Measurements from ENCODE around the gene MINDY4.
A peak's percentile ranks its signal among the peaks of the same experiment; 100 is the strongest.

Gene MINDY4

GRCh38 chr7:30906515-30907240, 135.5 kb downstream of the MINDY4 start:
- no peak for DNase-seq

GRCh38 chr7:30907527-30908267, 136.5 kb downstream of the MINDY4 start:
- DNase-seq, result no peak

DNA sequence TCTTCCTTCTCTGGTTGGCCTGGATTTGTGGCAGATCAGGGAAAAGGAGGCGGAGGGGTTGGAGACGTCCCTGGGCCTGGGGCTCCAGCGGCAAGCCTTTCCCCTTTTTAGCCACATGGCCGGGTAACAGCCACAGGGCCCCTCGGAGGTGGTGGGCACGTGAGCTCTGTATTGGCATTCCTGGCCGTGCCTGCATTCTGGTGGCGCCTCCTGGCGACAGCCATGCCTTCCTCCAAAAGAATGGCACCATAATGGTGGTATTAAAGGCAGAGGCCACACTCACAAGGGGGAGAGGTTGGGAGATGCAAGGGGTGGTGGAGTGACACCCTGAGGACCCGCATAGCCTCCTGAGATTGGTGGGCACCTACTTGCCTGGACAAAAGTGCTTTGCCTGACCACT, 137.5 kb downstream of the MINDY4 start:
- no peak for DNase-seq

DNA sequence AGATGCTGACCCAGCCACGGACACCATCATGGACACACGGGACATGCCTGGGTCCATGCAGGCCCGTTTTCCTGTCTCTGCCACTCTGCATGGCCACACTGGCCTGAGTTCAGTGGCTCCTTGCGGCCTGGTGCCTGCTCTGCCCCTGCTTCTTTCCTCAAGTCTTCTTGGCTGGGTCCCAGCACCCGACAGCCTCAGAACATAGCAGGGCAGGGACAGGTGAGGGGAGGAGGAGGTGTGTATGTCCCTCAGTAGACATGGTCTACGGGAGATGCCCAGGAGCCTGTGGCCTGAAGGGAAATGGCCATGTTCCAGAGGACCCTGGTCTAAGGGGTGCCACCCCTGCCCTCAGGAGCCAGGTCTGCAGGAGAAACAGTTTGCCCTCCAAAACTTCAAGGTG, 138.2 kb downstream of the MINDY4 start:
- no peak for DNase-seq

- no peak for DNase-seq
Measured at GRCh38 chr7:30910411-30911073, 139.3 kb downstream of the MINDY4 start.

GRCh38 chr7:30911133-30911532, 139.9 kb downstream of the MINDY4 start:
- no peak for DNase-seq

DNA sequence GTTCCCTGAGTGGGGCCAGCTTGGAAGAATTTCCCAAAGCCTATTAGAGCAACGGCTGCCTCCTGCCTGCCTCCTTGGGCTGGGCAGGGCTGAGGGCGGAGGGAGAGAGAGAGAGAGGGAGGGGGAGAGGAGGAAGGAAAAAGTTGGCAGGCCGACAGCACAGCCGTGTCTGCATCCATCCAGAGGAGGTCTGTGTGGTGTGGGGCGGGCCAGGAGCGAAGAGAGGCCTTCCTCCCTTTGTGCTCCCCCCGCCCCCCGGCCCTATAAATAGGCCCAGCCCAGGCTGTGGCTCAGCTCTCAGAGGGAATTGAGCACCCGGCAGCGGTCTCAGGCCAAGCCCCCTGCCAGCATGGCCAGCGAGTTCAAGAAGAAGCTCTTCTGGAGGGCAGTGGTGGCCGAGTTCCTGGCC, 140.3 kb downstream of the MINDY4 start, which contains the start of gene AQP1:
Gene AQP1 (plus strand): TSS at position 293 of the 409 bp plus-strand sequence. CDS start 57 bp downstream, at position 350.
- peak; percentile 88 for DNase-seq

DNA sequence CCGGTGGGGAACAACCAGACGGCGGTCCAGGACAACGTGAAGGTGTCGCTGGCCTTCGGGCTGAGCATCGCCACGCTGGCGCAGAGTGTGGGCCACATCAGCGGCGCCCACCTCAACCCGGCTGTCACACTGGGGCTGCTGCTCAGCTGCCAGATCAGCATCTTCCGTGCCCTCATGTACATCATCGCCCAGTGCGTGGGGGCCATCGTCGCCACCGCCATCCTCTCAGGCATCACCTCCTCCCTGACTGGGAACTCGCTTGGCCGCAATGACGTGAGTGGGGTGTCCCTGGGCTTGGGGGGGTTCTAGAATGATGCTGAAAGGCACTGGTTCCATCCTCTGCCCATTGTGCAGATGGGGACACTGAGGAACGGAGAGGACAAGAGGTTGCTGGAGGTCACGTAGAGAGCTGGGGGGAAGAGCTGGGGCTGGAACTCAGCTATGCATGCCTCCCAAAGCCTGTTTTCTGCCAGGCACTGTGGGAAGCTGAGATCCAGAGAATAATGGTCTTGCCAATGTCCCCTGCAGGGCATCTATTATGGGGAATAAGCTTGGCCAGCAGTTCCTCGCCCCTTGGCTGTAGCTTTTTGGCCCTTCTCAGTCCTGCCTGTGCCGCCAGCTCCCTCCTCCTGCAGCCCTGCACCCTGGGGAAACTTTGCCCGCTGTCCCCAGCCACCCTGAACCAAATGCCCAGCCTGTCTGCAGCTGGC, 141.0 kb downstream of the MINDY4 start:
- DNase-seq, result no peak

DNA sequence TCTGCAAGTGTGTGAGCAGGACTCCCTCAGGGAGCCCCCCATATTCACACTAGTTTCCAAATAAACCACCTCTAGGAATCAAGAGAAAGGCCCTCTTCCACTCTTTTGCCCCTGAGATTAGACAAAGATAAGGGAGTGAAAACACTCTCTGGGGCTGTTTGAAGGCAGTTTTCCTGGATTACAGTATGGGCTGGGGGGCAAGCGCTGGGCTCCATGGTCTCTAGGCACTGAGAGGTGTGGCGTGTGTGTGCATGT, 141.4 kb downstream of the MINDY4 start:
- no peak for DNase-seq

GRCh38 chr7:30912986-30913811, 142.0 kb downstream of the MINDY4 start:
- no peak for DNase-seq

DNA sequence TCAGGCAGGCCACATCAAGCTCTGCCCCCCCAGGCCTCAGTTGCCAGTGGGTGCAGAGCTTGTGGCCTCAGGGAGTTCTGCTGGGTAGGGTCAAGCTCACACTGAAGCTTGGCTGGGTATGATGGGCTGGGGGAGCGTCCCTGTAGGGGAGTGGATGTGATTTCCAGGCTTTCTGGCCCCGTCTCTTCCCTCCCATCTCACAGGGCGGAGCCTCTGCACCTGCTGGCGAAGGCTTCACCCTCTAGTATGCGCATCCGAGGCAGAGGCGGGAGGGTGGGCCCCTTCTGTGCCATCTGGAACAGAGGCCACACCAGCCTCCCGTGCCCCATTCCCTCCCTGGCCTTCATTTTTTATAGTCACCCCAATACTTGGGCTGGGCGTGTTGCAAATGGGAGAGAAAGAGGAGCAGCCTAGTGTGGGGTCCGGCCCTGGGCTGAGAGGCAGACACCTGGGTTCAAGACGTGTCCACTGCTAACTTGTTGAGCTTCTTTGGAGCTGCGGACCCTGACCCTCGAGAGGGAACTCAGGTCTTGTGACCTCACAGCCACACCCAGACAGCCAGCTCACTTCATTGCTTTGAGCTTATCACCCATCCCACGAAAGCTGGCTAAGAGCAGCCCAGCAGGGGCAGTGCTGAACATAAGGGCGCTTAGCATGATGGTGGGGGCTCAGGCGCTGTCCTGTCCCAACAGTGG, 142.8 kb downstream of the MINDY4 start:
- no peak for DNase-seq

GRCh38 chr7:30914596-30914995, 143.4 kb downstream of the MINDY4 start:
- DNase-seq, result no peak

- DNase-seq, result no peak
Measured at GRCh38 chr7:30915005-30915601, 143.9 kb downstream of the MINDY4 start.

DNA sequence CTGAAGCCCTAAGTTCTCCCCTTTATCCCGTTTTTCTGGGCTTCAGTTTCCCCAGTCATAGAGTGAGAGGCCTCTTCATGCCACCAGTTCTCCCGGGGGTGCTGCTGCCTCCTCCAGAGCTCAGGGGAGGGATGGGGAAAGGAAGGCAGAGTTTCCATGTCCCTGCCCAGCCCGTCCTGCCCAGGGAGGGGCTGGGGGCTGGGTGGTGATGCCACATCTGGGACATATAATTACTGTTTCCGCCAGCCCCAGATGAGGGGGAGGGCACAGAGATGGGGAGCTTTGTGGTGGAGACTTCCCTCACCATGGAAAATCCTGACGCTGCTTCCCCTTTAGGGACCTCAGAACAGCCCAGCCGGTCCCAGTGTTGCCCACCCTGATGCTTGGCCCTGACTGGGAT, 144.5 kb downstream of the MINDY4 start:
- DNase-seq, result no peak

- no peak for DNase-seq
Measured at GRCh38 chr7:30916255-30916654, 145.0 kb downstream of the MINDY4 start.

- DNase-seq, result no peak
Measured at GRCh38 chr7:30916767-30917166, 145.6 kb downstream of the MINDY4 start.

GRCh38 chr7:30917216-30917893, 146.1 kb downstream of the MINDY4 start:
- no peak for DNase-seq

DNA sequence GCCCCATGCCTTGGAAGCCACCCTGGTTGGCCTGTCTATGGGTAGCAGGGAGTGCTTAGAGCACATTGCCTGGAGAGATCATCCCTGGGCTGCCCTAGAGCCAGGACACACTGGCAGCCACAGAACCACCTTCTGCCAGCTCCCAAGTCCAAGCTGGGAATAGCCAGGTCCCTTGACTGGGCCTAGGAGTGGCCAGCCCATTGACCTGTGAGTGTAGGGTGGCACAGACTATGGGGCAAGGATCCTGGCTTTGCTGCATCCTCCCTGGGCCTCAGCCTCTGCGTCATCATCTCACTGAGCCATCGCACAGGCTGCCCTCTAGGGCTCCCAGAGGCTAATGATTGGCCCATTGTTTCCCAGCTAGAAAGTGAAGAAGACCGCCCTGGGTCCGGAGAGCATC, 147.5 kb downstream of the MINDY4 start:
- peak; percentile 20 for DNase-seq

DNA sequence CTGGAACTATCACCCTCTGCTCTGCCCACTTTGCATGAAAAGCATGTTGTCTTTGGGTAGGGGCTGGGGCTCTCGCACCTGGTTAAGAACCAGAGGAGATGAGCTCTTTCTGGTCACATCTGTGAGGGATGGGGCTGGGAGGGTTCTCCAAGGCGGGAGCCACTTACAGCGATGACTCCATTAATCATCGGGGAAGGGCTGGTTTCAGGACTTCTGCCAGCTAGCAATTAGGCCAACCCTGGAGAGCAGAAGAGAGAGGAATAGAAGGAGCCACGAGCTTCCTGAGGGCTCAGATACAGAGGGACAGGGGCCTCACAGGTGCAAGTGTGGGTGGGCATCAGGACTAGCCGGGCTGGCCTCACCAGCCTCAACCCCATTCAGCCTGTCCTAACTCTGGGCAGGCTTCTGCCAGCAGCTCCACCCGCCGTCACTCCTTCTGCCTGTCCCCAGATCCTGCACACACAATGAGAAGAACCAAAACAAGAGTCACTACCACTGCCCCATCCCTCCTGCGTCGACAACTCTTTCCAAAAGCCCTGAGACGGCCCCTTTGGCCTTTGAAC, 148.9 kb downstream of the MINDY4 start:
- peak; percentile 31 for DNase-seq

Measured in right forelimb (tissue), 1 donor.